HG03521 (cell line): ENCODE measurements around the gene FOXO3.

Experiments used
- ATAC-seq: cut with Tn5 transposase; IDR thresholded peaks from one replicate; pipeline ENCODE4 v1.9.1; 2021; ENCODE audit warnings: mild to moderate bottlenecking, moderate library complexity; ENCODE audit not compliant: unreplicated experiment

FOXO3 gene

DNA sequence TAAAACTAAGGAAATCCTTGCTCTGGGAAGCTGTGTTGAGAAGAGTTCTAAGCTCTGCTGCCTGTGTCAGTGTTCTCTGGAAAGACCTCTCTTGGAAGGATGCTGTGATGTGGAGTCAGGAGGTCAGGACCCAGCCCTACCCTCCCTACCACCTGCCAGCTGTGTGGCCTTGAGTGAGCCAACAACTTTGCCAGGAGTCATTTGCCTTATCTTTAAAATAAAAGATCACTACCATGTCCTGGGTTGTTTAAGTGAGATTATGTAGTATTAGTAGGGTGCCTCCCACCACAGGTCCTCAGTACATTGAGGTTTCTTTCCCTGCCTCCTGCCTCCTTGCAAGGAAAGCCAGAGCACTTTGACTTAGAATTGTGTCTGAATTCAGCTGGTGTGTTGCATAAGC, 64.9 kb downstream of the FOXO3 start:
- ATAC-seq = no peak

DNA sequence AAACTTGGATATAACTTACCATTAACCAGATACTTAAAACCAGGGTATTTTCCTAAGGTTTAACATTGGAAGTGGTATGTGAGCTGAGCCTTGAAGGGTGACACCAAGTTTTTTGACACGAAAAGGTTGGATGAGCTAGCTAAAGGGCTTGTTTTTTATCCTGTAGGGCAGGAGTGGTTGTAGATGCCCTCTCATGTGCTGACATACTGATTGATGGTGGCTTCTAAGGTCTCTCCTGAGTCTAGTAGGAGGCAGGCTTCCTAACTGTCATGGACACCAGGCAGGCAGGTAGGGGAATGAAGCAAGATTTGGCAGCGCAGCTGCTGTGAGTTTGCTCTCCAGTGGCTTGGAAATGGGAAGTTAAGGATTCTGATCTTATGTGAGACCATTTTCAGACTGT, 66.1 kb downstream of the FOXO3 start:
- no peak for ATAC-seq

GRCh38 chr6:108627692-108628550, 67.2 kb downstream of the FOXO3 start:
- ATAC-seq = no peak

DNA sequence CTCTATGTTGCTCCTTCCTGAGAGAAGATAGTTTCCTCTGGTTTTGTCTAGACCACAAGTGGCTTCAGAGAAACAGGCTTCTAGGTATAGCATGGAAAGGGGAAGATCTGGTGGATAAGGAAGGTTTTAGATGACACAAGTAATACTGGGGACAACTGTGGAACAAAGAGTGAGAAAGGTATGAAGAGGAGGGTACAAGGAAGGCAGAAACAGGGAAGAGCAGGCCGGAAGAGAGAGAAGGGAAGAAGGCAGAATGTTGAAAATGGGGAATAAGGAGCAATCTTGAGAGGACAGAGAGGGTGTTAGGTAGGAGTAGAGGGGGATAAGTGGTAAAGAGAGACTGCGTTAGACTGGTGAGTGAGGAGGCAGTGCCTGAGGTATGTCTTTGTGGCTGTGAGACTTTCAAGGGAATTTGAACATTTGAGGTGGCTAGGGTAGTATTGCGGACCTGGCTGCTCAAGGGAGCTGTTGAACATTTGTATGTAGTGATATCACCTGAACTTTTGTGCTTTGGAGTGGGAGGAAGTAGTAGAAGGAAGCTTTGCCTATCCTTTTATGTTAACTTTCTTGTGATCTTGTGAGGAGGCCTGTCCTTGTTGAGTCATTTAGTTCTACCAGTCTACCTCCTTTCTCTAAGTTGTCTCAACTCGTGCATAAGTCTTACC, 69.5 kb downstream of the FOXO3 start:
- ATAC-seq = no peak

GRCh38 chr6:108632441-108632840, 71.7 kb downstream of the FOXO3 start:
- ATAC-seq = no peak

DNA sequence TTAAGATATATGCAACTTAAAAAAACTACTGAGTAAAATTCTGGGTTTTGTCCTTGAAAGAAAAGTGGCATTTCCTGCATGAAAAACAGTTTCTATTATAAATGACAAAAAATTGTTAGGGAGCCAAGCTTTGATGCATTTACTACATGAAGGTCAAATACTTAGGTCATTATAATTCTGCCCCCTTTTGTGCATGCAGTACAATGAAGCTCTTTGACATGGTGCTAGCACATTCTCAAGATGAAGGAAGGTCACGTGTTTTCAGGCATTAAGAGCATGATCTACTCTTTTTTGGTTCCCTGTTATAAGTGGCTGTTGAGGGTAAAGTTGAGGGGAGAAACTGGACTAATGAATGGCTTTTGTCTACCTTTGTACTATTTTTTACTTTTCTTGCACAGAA, 72.7 kb downstream of the FOXO3 start:
- no peak for ATAC-seq

- no peak for ATAC-seq
Measured at GRCh38 chr6:108635505-108636226, 74.9 kb downstream of the FOXO3 start.

GRCh38 chr6:108637963-108638362, 77.2 kb downstream of the FOXO3 start:
- ATAC-seq = no peak

DNA sequence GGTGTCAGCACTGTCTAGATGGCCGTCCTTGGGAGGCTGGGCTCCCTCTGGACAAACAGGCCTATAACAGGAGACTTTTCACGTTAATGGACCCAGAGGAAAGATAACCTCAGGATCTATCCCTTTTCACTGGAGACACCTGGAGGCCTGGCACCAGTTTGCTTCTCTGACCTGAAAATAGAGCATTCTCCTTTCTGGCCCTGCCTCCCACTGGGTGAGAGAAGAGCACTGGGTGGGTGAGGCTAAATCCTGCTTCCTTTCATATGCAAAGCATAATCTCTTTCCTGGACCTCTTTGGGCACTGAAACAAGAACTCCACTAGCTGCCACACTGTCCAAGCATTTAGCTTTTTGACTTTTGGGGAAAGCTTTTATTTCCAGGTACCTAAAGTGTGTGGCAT, 78.3 kb downstream of the FOXO3 start:
- ATAC-seq = no peak

- no peak for ATAC-seq
Measured at GRCh38 chr6:108640104-108640503, 79.4 kb downstream of the FOXO3 start.

DNA sequence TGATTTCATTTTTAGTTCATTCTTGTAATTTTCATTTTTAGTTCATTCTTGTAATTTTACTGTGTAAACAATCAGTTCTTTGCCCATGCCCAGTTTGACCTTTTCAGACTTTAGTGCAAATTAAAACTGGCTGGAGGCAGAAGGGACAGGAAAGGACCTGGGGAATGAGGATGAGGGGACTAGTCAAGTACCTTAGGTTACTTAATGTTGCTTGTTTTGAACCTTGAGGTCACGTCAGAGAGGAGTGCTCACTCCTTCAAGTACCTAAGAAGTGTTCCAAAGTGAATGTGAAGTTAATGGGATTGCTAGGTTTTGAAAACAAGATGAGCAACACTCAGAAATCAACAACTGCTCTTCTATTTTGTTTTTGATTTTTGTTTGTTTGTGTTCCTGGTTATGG, 82.5 kb downstream of the FOXO3 start:
- no peak for ATAC-seq

DNA sequence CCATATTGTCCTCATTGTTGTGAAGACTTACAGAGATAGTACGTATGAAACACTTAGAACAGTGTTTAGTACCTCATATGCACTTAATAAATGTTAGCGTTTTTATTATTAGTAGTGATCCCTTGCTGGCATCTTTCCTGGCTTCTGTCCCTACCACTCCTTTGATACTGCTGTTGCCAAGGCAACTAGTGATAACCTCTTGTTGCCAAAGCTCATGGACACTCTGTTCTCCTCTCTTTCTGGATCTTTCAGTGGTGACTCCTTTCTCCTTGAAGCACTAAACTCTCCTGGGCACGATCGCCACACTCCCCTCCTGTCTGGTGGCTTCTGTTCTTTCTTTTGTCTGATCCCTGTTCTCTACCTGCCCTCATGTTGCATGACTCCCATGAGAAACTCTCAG, 83.5 kb downstream of the FOXO3 start:
- no peak for ATAC-seq

DNA sequence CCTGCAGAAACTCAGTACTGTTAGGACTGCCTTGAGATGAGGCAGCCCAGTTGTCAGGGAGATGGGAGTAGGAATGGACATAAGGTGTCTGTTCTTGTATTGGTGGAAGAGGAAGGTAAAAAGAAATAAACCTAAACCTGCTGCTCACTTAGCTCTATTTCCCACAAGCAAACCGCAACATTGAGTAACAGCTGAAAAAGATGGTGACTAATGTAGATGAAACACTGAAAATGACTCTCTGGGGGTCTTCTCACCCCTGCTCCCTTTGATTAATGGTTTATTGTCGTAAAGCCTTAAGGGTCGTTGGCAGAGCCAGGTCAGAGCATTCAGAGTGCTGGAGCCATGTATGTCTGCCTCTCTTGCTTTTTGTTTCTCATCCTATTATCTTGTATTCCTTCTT, 87.5 kb downstream of the FOXO3 start:
- ATAC-seq = no peak

DNA sequence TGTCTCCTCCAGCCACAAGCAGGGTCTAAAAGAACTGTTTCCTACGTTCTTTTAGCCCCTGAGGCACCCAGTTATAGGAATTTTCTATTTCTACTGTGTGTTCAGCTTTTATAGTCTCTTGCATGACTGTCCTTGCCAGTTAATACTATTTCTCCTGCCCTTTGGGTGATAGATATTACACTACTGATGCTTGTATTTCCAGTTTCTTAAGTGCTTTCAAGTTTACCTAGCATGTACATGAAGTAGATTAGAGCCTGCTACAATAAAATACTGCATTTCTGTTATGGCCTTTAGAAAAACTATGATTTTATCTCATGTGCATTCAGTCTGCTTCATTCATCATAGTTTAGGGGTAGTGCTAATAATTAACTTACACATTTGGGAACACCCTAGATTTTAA, 89.6 kb downstream of the FOXO3 start:
- ATAC-seq = no peak

DNA sequence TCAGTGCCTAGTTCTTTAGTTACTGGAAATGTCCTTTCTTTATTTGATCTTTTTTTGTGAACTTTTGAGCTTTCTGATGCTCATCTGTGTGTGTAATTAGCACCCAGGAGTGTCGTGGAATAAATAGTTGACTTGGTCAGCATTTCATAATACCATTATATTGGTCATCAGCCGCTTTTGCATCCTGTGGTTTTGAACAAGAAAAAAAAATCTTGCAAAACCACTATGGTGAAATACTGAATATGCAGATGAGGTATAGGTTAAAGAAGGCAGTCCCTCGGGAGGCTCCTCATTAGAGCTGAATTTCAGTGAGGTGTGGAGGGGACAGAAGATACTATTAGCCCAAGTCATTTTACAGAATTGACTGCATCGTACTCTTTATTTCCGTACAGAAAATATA, 90.1 kb downstream of the FOXO3 start:
- no peak for ATAC-seq

DNA sequence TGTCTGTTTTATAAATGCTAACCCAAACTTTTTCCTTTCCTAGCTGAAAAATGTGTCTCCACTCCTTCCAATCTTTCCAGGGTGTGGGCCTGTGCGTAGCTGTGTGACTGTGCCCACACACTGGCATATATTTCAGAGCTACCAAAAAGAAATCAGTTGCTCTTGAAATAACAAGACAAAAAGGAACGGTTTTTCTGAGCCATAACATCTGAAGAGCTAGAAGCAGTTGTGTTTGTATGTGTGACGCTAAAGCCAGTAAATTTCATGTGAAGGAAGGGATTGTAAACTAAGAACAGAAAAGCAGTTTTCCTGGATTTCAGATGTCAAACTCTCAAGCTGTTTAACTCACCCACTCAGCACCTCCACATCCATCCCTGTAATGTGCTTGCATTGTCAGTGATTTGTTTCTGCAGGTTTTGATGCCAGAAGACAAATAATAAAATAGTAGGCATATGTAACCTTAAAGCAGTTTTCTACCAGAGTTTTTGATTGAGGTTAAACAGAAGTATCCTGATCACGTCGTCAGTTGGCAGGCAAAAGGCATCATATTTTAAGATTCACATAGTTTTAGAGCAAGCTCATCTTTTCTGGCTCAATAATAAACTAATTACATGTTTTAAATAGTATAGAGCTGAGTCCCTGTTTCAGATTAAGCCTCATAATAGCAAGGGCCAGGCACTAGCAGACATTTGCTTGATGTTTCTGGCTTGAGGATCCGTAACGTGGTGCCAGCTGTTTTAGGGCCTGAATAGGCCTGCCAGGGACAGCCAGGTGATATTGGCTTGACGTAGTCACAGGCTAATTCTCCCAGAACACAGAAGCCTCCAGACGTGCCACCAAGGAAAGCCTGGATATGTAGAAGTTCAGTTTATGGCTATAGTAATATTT, 90.9 kb downstream of the FOXO3 start:
- no peak for ATAC-seq

DNA sequence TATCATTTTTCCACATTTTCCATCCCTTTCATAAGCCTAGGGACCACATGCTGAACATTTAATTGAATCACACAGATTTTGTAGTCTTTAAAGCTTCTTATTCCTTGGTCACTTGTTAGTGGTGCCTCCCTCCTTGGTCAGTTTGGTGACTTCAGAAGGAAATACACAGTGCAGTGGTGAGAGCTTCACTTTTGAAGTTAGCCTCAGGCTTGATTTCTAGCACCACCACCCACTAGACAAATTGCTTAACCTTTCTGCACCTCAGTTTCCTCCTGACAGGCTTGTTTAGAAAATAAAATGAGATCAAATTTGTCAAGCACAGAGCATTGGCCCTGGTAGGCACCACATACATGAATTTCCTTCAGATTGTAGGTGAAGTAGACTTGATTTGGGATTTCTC, 91.7 kb downstream of the FOXO3 start:
- no peak for ATAC-seq

- no peak for ATAC-seq
Measured at GRCh38 chr6:108653949-108654348, 93.2 kb downstream of the FOXO3 start.

- ATAC-seq = no peak
Measured at GRCh38 chr6:108654465-108655106, 93.9 kb downstream of the FOXO3 start.
